GM18868 (cell line): ENCODE results near the gene MEGF11.

Experiments
- ATAC-seq: cut with Tn5 transposase; IDR thresholded peaks from one replicate; pipeline ENCODE4 v1.9.1; 2021; ENCODE audit warnings: mild to moderate bottlenecking, moderate library complexity; ENCODE audit not compliant: unreplicated experiment

Gene MEGF11

GRCh38 chr15:66241087-66241907, 12.3 kb downstream of the MEGF11 start:
- no peak for ATAC-seq

- no peak for ATAC-seq
Measured at GRCh38 chr15:66240240-66240794, 13.2 kb downstream of the MEGF11 start.

GRCh38 chr15:66239514-66239913, 14.0 kb downstream of the MEGF11 start:
- no peak for ATAC-seq

- no peak for ATAC-seq
Measured at GRCh38 chr15:66238318-66238717, 15.2 kb downstream of the MEGF11 start.

GRCh38 chr15:66237513-66238235, 15.9 kb downstream of the MEGF11 start:
- no peak for ATAC-seq

- no peak for ATAC-seq
Measured at GRCh38 chr15:66236806-66237375, 16.7 kb downstream of the MEGF11 start.

GRCh38 chr15:66235866-66236265, 17.7 kb downstream of the MEGF11 start:
- no peak for ATAC-seq

- no peak for ATAC-seq
Measured at GRCh38 chr15:66234798-66235197, 18.8 kb downstream of the MEGF11 start.

GRCh38 chr15:66233487-66234415, 19.8 kb downstream of the MEGF11 start:
- no peak for ATAC-seq

GRCh38 chr15:66232267-66232625, 21.3 kb downstream of the MEGF11 start:
- ATAC-seq = no peak

- ATAC-seq = no peak
Measured at GRCh38 chr15:66231394-66232266, 21.9 kb downstream of the MEGF11 start.

- no peak for ATAC-seq
Measured at GRCh38 chr15:66229790-66230465, 23.6 kb downstream of the MEGF11 start.

GRCh38 chr15:66228807-66229735, 24.5 kb downstream of the MEGF11 start:
- no peak for ATAC-seq

- no peak for ATAC-seq
Measured at GRCh38 chr15:66226736-66227135, 26.8 kb downstream of the MEGF11 start.

GRCh38 chr15:66225656-66226274, 27.8 kb downstream of the MEGF11 start:
- ATAC-seq = no peak

GRCh38 chr15:66224946-66225345, 28.6 kb downstream of the MEGF11 start:
- ATAC-seq = no peak
